ENCODE data around the gene CES1.
"Not testable (repeated sequence)": the region's sequence is repeated elsewhere in the genome, so short reads cannot be mapped to it uniquely, and the experiment has no call there.

Gene CES1

DNA sequence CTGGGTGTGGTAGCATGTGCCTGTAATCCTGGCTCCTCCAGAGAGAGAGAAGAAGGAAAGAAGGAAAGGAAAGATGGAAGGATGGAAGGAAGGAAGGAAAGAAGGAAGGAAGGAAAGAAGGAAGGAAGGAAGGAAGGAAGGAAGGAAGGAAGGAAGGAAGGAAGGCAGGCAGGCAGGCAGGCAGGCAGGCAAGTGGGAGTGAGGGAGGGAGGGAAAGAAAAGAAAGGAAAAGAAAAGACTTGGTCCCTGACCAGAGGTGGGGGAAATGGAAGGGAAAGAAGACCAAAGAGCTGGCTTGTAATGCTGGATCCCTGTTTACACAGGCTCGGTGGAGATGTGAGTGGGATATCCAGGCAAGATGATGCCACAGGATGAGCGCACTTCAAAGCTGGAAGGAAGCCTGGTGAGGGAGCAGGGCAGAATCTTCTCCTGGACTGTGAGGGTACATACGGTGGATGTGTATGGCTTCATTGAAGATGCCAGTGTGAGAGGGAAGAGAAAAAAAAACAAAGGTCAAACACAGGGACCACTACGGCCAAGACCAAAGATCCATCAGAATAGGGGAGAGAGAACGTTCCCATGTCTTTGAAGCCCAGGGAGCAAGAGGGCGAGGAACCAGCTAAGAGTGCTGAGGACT, 2.1 kb downstream of the CES1 start:
- no peak for DNase-seq

DNA sequence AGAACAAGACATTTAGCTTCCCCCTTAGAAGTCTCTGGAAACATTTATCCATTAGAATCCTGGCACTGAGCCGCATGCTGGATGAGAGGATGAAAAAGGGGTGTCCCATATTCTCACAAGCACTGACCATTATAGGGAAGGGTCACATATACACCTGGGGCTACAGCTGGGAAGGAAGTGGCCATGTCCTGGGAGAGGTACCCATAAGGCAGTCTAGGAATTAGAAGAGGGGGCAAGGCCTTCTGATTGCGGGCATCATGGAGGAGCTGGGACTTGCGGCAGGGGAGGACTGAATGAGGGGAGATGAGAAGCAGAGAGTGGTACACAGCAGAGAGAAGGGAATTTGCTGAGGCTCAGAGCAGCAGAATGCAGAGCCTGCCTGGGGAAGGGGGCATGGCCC, 3.7 kb downstream of the CES1 start:
- DNase-seq, result not testable (repeated sequence)

DNA sequence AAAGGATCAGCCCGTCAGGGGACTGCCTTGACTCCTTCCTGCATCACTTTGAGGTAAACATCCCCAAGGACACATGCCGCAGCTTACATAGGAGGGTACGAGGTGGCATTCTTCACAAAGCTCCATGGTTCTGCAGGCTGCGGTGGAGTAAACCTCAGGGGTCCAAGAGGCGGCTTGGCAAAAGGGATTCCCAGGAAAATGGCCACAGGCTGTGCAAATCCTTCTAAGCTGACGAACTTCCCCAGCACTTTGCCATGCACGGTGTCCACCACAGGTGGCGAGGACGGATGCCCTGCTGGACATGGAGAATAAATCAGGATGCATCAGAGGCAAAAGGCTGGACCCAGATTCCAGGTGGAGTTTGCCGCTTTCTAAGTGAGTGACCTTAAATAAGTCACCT, 4.2 kb downstream of the CES1 start:
- DNase-seq, result no peak

DNA sequence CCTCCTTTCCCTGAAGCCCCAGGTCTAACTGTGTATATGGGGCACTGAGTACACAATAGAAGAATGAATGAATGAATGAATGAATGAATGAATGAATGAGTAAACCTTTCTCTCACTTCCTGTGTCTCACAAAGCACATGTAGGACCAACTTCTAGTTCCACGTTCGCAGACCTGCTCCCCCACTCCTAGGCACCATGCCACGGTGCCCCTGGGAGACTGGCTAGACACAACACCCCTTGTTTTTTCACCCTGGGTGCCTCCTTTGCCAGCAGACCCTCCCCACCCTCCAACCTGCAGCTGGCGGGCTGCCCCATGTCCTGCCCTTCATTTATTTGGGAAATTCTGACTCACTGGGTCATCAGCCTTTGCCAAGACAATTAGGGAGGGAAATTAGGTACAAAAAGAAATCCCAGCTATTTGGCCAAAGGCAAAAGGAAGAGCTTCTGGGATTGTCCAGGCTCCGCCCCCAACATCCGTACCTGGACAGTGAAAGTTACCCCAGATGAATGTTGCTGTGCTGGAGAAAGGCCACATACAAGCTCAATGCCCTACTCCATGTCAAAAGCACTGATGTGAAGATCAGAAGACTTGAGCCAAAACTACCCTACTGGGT, 7.7 kb downstream of the CES1 start:
- no peak for DNase-seq

DNA sequence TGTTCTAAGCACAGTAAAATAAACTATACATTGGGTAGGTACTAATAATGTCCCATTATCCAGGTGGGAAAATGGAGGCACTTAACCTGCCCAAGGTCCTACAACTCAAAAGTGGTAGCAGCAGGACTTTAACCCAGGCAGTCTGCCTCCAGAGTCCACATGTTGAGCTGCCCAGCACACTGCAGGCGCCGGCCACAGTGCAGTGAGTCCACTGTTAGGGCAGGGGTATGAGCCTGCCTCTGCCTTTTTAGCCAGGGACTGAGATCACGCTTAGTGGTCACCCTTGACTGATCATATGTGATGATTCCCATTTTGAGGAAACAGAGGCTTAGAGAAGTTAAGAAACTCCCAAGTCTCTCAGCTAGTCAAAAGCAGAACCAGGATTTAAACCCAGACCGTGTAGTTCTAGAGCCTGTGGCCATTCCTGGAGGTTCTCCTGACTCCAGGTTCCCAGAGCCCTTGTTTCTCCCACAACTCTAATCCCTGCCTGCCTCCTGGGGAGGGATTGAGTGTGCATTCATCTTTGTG, 8.4 kb downstream of the CES1 start:
- no peak for DNase-seq

DNA sequence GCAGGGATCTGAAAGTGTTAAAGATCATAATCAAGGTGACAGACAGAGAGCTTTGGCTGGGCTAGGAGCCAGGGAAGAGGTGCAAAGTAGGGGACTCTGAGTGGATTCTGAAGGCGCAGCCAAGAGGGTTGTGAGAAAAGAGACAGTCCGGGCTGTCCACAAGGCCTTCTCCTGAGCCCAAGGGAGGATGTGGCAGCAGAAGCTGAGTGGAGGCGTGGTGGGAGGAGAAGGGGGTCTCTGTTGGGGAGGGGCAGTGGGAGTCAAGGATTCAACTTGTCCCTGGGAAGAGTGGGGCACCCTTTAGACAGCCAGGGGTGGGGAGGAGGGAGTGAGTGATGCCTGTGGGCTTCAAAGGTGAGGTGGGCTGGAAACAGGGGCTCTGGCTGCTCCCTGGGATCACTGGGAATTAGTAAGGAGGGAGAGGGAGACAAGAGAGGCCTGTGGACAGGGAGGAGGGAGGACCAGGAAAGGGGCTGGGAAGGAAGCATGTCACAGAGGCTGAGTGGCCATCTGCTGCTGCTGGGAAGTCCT, 10.6 kb downstream of the CES1 start:
- no peak for DNase-seq

DNA sequence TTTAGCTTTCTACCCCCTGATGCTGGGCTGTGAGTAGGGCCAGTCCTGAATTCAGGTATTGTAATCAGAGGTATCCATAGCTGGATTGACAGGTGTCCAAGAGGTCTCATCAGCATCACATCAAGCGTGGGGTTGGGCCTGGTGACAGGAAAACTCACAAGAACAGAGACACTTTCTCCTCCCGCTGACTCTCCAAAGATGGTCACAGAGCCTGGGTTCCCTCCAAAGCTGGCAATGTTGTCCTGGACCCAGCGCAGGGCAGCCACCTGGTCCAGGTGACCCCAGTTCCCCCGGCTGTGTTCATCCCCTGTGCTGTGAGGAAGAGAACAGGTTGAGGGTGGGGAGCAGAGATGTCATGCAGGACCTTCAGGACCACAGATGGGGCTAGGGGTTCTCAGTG, 11.7 kb downstream of the CES1 start:
- DNase-seq, result no peak

DNA sequence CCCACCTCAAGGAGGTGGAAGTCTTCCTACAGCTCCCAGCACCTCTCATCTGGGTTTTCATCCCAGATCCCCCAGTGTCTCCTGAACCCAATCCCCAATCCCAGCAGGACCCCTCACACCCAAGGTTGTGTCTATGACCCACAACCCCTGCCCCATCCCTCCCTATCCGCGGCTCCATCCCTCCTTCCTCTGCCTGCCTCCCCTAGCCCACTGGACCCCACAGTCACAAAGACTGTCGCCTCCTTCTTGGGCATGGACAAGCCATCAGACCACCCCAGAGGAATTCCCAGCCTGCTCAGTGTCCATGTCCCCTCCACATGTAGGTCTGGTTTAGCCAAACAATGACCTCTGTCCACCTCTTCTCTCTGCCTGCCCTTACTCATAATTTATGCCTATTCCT, 12.3 kb downstream of the CES1 start:
- DNase-seq, result no peak

DNA sequence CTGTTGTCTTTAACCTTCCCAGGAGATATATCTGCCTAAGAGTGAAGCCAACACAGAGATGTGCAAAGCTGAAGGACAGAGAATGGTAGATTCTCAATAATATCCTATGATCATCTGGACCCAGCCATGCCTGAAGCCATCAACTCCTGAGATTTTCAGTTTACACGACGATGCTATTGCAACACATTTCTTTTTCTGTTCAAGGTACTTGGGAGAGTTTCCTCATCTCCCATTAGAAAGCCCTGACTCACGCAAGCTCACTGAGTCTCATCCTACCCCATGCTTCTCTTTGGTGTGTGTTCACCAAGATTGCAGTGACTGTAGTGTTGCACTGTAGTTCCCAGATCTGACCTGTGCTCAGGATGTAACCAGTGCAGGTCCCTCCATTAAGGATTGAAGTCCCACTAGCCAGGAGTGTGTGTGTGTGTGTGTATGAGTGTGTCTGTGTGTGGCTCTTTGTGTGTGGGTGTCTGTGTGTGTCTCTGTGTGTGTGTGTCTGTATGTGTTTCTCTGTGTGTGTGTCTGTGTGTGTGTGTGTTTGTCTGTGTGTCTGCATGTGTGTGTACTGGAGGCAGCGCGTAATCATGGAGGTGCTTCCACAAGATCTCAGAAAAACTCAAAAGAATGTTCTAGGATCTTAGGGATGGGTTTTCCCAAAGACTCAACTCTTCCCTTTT, 15.5 kb downstream of the CES1 start:
- DNase-seq, result no peak

DNA sequence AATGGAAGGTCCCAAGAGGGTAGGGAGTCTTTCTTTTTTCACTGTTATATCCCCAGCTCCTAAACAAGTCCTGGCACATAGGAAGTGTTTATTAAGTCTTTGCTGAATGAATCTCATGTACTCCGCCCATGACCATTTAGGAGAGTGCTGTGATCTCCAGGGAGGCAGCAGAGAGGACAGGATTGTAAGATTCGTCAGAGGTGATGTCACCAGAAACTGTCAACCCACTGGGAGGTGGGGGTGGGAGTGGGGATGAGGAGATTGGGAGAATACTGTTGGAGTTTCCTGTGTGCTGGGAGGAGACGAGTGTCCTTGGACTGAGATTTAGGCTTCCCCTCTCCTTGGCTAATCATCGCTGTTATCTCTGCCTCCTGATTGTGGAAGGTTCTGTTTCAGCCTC, 16.7 kb downstream of the CES1 start:
- DNase-seq, result not testable (repeated sequence)

DNA sequence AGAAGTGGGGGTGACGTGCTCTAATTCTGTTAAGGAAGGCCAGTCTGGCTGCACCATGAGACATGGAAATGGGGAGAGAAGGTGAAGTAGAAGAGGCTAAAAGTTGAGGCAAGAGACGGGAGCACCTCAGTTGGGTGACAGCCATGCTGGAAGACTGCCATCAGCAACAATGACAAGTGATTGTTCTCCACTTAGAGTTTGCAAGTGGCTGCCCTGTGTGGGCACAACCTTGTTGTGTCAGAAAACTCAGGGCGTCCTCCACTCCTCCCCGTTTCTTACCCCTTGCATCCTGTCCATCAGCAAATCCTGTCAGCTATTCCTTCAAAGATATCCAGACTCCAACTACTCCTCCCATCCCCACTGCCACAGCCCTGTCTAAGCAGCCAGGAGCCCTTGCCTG, 17.6 kb downstream of the CES1 start:
- DNase-seq, result no peak

DNA sequence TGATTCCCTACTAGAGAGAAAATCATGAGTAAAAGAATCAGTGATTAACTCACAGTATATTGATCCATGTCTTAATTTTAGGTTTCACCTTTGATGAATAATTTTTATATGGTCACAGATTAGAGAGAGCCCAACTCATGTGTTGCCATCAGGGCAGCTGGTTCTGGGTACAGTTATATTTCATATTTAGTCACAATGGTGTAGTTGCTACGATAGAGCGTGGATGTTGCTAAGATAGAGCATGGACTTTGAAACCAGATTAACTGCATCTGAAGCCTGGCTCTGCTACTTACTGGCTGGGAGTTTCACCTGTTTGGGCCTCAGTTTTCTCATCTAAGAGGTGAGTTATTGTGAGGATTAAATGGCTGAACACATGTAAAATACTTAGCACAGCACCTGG, 18.7 kb downstream of the CES1 start:
- DNase-seq, result not testable (repeated sequence)

DNA sequence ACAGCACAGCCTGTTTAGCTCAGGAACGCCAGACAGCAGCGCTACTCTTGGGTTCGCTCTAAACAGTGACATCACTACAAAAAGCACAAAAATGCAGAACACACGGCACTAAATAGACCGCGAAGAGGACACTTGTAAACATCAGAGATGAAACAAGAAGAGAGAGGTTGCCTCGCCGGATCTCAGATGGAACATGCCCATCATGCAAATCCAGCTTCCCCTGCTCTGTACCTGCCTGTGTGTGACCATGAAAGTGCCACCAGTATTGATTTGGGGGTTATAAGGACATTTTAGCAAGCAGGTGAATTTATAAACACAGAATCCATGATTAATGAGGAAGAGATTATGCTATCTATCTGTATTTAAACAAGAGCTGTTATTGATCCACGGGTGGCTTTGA, 19.2 kb downstream of the CES1 start:
- DNase-seq, result not testable (repeated sequence)

DNA sequence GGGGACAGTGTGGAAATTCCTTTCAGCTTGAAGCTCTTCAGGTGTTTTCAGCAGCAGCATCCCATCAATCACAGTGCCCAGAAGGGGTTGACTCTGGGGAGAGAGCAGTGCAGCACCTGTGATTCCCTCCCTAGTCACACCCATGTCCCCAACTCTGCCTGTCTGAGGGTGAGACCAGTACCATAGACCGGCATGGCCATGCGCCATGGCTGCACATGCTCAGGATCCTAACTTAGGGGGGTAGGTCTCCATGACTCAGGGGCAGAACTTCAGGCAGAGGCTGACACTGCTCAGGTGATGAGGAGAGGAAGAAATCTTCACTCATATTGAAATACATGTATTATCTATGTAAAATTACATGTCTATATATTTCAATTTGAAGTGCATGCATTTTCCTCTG, 19.9 kb downstream of the CES1 start:
- no peak for DNase-seq

DNA sequence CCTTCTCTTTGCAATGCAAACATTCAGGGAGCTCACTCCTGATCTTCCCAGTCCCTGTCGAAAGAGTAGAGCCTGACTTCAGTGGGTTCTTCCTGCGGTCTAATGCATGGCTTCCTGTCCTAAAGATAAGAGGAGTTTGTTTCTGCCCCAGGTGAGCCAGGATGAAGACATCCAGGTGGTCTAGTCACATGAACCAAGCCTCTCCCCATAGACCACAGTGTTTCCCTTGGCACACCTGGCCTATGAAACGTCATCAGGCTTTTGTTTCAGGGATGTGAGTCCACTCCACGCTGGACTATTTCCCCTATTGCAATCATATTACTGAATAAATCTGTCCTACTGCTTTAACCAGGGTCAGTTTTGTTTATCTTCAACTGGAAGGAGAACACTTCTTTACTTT, 21.1 kb downstream of the CES1 start:
- DNase-seq, result no peak

DNA sequence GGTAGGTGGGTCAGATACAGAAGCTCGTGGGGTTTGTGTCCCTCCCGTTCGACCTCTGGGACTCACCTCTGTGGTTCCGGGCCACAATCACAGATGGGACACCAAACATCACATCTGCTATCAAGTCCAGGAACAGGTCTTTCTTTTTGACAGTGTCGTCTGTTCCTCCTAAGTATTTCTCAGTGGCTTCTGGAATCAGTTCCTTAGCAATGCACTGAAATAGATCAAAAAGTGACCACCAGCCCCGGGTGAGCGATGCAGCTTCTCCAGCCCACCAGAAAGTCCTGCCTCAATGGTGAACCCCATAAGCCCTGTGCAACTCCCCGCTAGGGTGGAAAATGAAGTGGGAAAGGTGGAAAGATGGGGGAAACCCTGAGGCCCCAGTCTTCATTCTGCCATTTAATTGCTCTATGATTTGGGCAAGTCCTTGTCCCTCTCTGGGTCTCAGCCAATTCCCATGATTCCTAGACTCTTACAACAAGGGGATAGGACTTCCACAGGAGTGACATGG, 22.4 kb downstream of the CES1 start:
- DNase-seq, result no peak

DNA sequence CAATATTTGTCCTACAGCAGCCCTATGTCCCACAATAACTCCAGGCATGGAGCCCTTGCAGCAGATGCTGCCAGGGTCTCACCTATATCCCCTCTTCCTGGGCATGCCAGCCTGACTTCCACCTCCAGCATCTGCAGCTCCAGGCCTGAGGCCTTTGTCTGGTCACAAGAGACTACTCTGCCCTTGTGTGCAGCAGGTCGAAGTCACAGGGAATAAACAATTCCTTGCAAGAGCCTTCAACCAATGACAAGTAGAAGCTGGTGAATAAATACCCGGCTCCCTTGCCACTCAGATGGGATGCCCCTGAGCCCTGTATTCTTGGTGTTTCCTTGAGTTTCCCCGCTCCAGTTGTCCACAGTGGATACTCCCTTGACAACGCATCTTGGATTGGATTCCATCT, 23.0 kb downstream of the CES1 start:
- no peak for DNase-seq

DNA sequence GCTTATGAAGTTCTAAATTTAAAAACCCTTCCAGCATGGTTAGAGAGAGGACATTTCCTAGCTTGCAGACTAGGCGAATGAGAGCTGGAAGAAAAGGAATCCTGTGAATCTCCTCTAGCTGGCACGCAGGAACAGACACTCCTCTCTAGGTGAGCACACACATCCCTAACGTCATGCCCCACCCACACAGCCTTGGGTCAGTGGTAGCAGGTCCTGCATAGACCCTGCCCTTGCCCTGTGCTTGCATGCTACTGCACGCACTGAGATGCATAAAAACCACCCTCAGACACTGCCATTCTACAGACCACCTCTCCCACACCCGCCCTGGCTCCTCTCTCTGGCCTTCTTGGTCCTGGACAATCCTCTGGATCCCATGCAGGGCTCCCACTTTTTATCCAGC, 23.5 kb downstream of the CES1 start:
- no peak for DNase-seq

DNA sequence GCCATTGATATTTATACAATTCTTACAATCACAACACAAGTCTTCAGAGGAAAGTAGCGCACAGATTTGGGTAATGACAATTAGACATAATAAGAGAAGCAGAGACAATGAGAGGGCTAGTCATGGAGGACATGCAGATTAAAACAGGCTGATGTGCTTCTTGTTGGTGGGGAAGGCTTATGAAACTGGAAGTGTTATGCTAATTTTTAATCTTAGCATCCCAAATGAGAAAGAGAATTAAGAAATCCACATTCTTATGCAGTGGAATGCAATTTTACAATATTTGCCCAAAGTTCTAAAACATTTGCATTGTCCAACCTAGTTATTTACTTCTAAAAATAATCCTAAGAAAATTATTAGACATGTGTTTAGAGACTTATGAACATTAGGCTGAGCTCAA, 24.6 kb downstream of the CES1 start:
- DNase-seq, result not testable (repeated sequence)

DNA sequence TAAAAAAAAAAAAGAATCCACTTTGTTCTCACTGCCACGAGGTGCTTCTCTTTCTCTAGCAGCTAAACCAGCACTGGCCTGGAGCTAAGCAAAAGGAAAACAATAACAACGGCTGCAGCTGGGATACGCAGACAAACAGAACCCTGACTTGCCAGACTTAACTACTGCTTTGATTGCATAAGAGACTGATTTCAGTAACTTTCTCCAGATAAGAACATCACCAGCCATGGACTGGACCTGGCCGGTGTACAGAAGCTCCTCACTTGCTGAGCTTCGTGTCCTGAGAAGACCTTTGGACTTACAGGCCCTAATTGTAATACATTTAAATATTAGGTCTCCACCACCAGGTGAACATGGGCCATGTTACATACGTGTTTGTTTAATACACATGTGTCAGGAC, 27.8 kb downstream of the CES1 start:
- not testable (repeated sequence) for DNase-seq

DNA sequence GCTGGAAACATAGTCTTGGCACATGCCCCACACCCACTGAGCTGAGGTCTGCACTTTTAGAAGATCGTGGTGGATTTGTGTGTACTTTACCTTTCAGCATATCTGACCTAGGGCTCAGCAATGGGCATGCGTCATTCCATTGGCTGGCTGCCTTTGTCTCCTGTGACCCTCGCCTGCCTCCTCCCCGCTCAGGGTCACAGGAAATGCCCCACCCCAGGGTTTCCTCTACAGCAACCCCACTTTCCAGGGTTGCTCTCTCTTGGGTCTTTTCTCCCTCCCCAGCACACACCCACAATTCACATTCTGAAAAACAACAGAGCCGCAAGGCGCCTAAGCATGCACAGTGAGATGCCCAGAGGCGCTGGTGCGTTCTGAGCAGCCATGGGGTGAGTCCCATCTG, 29.2 kb downstream of the CES1 start:
- not testable (repeated sequence) for DNase-seq

DNA sequence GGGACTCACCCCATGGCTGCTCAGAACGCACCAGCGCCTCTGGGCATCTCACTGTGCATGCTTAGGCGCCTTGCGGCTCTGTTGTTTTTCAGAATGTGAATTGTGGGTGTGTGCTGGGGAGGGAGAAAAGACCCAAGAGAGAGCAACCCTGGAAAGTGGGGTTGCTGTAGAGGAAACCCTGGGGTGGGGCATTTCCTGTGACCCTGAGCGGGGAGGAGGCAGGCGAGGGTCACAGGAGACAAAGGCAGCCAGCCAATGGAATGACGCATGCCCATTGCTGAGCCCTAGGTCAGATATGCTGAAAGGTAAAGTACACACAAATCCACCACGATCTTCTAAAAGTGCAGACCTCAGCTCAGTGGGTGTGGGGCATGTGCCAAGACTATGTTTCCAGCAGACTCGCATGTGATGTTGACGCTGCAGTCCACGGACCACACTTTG, 39.9 kb downstream of the CES1 start:
- DNase-seq, result not testable (repeated sequence)

DNA sequence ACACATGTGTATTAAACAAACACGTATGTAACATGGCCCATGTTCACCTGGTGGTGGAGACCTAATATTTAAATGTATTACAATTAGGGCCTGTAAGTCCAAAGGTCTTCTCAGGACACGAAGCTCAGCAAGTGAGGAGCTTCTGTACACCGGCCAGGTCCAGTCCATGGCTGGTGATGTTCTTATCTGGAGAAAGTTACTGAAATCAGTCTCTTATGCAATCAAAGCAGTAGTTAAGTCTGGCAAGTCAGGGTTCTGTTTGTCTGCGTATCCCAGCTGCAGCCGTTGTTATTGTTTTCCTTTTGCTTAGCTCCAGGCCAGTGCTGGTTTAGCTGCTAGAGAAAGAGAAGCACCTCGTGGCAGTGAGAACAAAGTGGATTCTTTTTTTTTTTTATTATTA, 41.4 kb downstream of the CES1 start:
- DNase-seq, result not testable (repeated sequence)

DNA sequence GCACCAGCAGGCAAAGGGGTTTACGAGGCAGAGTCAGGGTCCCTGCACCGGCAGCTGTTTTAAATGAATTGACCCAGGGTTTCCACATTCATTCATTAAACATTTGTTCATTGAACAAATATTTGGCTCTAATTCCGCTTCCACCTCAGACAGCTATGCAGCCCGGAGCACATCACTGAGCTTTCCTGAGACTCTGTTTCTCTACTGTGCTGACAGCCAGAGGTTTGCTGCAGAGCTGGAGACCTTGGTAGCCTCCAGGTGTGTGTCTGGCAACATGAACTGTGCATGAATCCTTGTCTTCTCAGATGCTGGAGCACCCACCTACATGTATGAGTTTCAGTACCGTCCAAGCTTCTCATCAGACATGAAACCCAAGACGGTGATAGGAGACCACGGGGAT, 42.7 kb downstream of the CES1 start:
- not testable (repeated sequence) for DNase-seq
